Lower leg skin (tissue), 4 donors: ENCODE data around the gene LARP1. TPM values are rescaled to one million over a fixed set of nuclear protein-coding genes. Genes with fewer than 3 reads are reported as not detected.
"Not testable (repeated sequence)": the region's sequence is repeated elsewhere in the genome, so short reads cannot be mapped to it uniquely, and the experiment has no call there.

Experiments
- DNase-seq, 2 donors: peaks; one replicate each; pipeline ENCODE4 v3.0.0-alpha.2; 2019; ENCODE audit warnings: low spot score in 2 of 2
- H3K4me3 ChIP-seq: fragments of 200-600 bp; sonication (generic); 2 replicates; pipeline ENCODE4 v1.5.1; 2017; ENCODE audit warnings: mild to moderate bottlenecking, low read depth; ENCODE audit not compliant: poor library complexity, severe bottlenecking
- POLR2A ChIP-seq, 2 donors: fragments of 450-650 bp; IDR thresholded peaks; one replicate each; pipeline ENCODE4 v1.6.1; 2016 to 2017; ENCODE audit warnings: antibody characterized with exemption in 2 of 2, mild to moderate bottlenecking in 1 of 2, moderate library complexity in 1 of 2
- WGBS, 2 donors: methylation state at CpG; one replicate each; pipeline ENCODE4 v1.1.5; 2018; 5-methylcytosine and 5-hydroxymethylcytosine counted together
- intact Hi-C: fragments of 100-400 bp; cut with DNase I; formaldehyde crosslinking; loops from one replicate; pipeline ENCODE4 v1.15.0; 2023; ENCODE audit warnings: low total_unique reads
- total RNA-seq, 4 donors: library from RNA; depleted of rRNA; stranded (reverse); fragments of >200 nt; gene quantifications; one replicate each; pipeline ENCODE4 v1.1.0, GENCODE V29; 2016
- TF ChIP-seq, protein P1 (sequence below), 3 donors: fragments of 450-650 bp; IDR thresholded peaks; one replicate each; pipeline ENCODE4 v1.5.1; 2016; ENCODE audit warnings: antibody characterized with exemption in 3 of 3, mild to moderate bottlenecking in 3 of 3, moderate library complexity in 2 of 3

Gene LARP1
- total RNA-seq, 4 donors from 2014 or later = 96.0 to 115 (median 104) TPM

DNA sequence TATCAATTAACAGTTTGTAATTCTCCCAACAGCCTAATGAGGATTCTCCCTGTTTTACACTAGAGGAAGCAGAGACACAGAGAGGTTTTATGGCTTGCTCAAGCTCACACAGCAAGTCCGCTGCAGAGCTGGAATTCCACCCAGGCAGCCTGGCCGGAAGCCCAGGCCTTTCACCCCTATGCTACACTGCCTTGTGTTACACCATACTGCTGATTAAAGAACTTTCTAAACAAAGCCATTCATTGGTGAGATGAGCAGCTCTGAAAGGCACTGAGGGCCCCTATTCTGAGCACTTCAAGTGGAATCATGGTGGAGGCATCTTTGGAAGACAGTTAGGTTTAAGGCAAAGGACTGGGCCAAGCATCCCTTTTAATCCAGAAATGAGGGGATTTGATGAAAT lies 14.7 kb upstream of the LARP1 start:
- intact Hi-C loops = no loop called here
- DNase-seq = no peak
- H3K4me3 ChIP-seq = no peak overlapping the region
- TF ChIP-seq, protein P1, sequence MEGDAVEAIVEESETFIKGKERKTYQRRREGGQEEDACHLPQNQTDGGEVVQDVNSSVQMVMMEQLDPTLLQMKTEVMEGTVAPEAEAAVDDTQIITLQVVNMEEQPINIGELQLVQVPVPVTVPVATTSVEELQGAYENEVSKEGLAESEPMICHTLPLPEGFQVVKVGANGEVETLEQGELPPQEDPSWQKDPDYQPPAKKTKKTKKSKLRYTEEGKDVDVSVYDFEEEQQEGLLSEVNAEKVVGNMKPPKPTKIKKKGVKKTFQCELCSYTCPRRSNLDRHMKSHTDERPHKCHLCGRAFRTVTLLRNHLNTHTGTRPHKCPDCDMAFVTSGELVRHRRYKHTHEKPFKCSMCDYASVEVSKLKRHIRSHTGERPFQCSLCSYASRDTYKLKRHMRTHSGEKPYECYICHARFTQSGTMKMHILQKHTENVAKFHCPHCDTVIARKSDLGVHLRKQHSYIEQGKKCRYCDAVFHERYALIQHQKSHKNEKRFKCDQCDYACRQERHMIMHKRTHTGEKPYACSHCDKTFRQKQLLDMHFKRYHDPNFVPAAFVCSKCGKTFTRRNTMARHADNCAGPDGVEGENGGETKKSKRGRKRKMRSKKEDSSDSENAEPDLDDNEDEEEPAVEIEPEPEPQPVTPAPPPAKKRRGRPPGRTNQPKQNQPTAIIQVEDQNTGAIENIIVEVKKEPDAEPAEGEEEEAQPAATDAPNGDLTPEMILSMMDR (IDR thresholded peaks at IDR 0.05) = no peak
- no peak for TF ChIP-seq POLR2A (IDR thresholded peaks at IDR 0.05)
- WGBS, 2 donors = 49 to 59% methylated on average over 2 of the region's 2 CpGs

DNA sequence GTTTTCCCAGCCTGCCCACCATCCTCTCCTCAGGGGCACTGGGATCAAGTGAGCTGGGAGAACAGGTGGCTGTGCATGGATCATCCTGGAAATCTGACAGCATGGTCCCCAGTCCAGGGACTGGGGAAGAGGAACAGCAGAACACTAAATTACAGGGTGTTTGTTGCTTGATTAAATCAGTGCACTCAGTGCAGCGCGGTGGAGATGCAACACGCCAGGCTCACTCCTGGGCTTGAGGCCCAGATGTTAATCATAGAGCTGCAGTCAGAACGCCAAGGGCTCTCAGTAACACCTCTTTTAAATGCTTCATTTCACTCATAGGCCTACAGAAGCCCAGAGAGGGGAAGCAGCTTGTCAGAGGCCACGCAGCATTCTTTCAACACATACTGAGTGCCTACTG lies 14.2 kb upstream of the LARP1 start:
- peak; percentile 47 to 88 for DNase-seq

DNA sequence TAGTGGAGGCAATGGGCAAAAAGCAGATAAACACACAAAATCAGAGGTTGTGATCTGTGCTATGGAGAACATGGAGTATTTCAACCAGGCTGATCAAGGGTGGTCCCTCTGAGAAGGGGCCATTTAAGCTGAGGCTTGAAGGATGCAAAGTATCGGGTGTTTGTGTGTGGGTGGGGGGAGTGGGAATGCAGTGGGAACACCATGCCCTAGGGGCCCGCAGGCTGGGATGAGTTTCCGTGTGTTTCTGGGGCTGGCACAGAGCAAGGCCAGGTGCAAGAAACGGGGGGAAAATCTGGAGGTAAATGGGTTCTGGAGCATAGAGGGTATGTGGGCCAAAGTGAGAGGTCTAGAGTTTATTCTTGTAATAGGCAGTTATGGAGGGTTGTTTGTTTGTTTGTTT lies 13.8 kb upstream of the LARP1 start:
- no peak for DNase-seq
- intact Hi-C loops = no loop called here
- WGBS, 2 donors = 57 to 68% methylated on average over 4 of the region's 4 CpGs
- TF ChIP-seq, protein P1 (IDR thresholded peaks at IDR 0.05) = no peak
- no peak for TF ChIP-seq POLR2A (IDR thresholded peaks at IDR 0.05)
- no peak overlapping the region for H3K4me3 ChIP-seq

More for the DNA sequence above, 14.2 kb upstream of the LARP1 start:
- intact Hi-C loops = no loop called here
- TF ChIP-seq, protein P1 (IDR thresholded peaks at IDR 0.05) = no peak
- no peak for TF ChIP-seq POLR2A (IDR thresholded peaks at IDR 0.05)
- WGBS, 2 donors = 36 to 40% methylated on average over 5 of the region's 5 CpGs
- no peak overlapping the region for H3K4me3 ChIP-seq

DNA sequence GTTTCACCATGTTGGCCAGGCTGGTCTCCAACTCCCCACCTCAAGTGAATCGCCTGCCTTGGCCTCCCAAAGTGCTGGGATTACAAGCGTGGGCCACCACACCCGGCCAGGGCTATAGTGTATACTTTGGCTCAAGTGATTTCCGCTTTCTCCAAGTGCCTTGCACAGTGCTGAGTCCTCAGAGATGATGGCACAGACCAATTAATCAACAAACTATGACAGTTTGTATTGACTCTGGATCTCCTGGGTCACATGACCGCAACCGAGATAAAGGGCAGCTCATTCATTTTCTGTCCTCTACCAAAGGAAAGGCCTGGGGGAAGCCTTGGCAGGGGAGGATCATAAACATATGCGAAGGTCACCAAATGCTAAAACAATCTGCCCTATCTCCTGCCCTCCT lies 11.4 kb upstream of the LARP1 start:
- no peak for DNase-seq
- 88 to 94% methylated on average over 7 of the region's 7 CpGs for WGBS, 2 donors
- TF ChIP-seq, protein P1 (IDR thresholded peaks at IDR 0.05) = no peak
- TF ChIP-seq POLR2A (IDR thresholded peaks at IDR 0.05) = no peak
- intact Hi-C loops = no loop called here
- H3K4me3 ChIP-seq = no peak overlapping the region

DNA sequence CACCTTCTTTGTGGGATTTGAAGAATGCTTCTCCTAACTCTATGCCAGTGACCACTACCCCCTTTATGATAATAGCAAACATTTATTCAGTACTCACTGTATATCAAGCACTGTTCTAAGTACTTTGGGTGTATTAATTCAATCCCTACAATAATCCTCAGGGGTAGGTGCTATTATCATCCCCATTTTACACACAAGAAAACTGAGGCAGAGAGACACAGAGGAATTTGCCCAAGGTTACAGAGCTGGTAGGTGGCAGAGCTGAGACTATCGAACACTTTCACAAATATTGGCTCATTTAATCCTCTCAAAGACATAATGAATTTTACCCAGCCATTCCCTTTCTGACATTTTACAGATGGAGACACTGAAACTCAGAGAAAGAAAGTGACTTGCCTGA lies 9.8 kb upstream of the LARP1 start:
- TF ChIP-seq POLR2A (IDR thresholded peaks at IDR 0.05) = no peak
- TF ChIP-seq, protein P1 (IDR thresholded peaks at IDR 0.05) = no peak
- intact Hi-C loops = no loop called here
- 97% methylated on average over 1 of the region's 1 CpG for WGBS, 2 donors
- H3K4me3 ChIP-seq = no peak overlapping the region
- no peak for DNase-seq

DNA sequence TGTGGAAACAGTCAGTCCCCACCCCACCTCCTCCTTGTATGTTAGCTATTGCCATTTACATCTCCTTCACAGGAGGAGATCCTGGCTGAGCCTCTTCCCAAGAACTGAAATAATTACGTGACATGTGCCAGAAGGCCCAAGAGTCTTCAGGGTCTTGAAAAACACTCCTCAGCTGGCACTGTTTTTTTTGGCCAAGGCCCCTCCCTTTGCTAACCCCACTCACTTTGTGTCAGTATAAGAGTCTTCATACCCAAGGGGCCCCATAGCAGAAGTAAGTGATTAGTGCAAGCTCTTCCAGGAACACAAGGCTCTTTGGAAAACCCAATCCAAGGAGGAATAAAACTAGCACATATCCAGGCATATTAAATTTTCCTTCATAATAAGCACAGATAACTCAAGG lies 5.7 kb upstream of the LARP1 start:
- no peak for TF ChIP-seq POLR2A (IDR thresholded peaks at IDR 0.05)
- TF ChIP-seq, protein P1 (IDR thresholded peaks at IDR 0.05) = no peak
- no peak for DNase-seq
- 31 to 52% methylated on average over 1 of the region's 1 CpG for WGBS, 2 donors
- intact Hi-C loops = no loop called here
- H3K4me3 ChIP-seq = no peak overlapping the region

DNA sequence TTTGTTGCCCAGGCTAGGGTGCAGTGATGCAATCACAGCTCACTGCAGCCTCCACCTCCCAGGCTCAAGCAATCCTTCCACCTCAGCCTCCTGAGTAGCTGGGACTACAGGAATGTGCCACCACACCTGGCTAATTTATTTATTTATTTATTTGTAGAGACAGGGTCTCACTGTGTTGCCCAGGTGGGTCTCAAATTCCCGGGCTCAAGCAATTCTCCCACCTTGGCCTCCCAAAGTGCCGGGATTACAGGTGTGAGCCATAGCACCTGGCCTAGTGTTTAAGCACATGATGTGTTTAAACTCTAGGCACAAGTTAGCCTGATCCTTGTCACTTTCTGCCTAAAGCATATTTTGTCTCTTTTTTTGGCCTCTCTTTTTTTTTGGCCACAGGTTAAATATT lies 4.5 kb upstream of the LARP1 start:
- H3K4me3 ChIP-seq, intact Hi-C loops, DNase-seq: not testable (repeated sequence)
- WGBS, 2 donors = 95 to 97% methylated on average over 2 of the region's 2 CpGs
